ENCODE measurements around the gene SLC35A1.
"Not testable (repeated sequence)": the region's sequence is repeated elsewhere in the genome, so short reads cannot be mapped to it uniquely, and the experiment has no call there.

The SLC35A1 gene

GRCh38 chr6:87472525-87473418, at the start of gene SLC35A1:
SLC35A1 (plus strand) TSS chr6:87472974; CDS start chr6:87473004, 30 bp downstream.
- peak; percentile 71 for DNase-seq

- DNase-seq = no peak
Measured at GRCh38 chr6:87426789-87427188, 46.0 kb upstream of the SLC35A1 start.

GRCh38 chr6:87430499-87430898, 42.3 kb upstream of the SLC35A1 start:
- DNase-seq = no peak

- no peak for DNase-seq
Measured at GRCh38 chr6:87431263-87431662, 41.5 kb upstream of the SLC35A1 start.

GRCh38 chr6:87436435-87436834, 36.3 kb upstream of the SLC35A1 start:
- DNase-seq = peak; percentile 8

GRCh38 chr6:87441711-87442110, 31.1 kb upstream of the SLC35A1 start:
- DNase-seq = no peak

GRCh38 chr6:87444362-87444761, 28.4 kb upstream of the SLC35A1 start:
- DNase-seq = no peak

- no peak for DNase-seq
Measured at GRCh38 chr6:87465051-87465450, 7.7 kb upstream of the SLC35A1 start.

GRCh38 chr6:87473419-87473903, 687 bp downstream of the SLC35A1 start:
- no peak for DNase-seq

- DNase-seq = no peak
Measured at GRCh38 chr6:87481931-87482330, 9.2 kb downstream of the SLC35A1 start.

- no peak for DNase-seq
Measured at GRCh38 chr6:87482366-87482765, 9.6 kb downstream of the SLC35A1 start.

- no peak for DNase-seq
Measured at GRCh38 chr6:87483929-87484328, 11.2 kb downstream of the SLC35A1 start.

GRCh38 chr6:87484491-87484890, 11.7 kb downstream of the SLC35A1 start:
- DNase-seq = no peak

- no peak for DNase-seq
Measured at GRCh38 chr6:87487555-87487954, 14.8 kb downstream of the SLC35A1 start.

- DNase-seq = not testable (repeated sequence)
Measured at GRCh38 chr6:87489326-87489725, 16.6 kb downstream of the SLC35A1 start.

GRCh38 chr6:87494761-87495422, 22.1 kb downstream of the SLC35A1 start:
- DNase-seq = no peak

- DNase-seq = no peak
Measured at GRCh38 chr6:87498048-87498447, 25.3 kb downstream of the SLC35A1 start.

GRCh38 chr6:87501809-87502572, 29.2 kb downstream of the SLC35A1 start:
- DNase-seq = no peak

GRCh38 chr6:87504441-87504840, 31.7 kb downstream of the SLC35A1 start:
- no peak for DNase-seq

GRCh38 chr6:87514831-87515230, 42.1 kb downstream of the SLC35A1 start:
- no peak for DNase-seq

GRCh38 chr6:87518453-87518852, 45.7 kb downstream of the SLC35A1 start:
- no peak for DNase-seq

GRCh38 chr6:87522686-87523085, 49.9 kb downstream of the SLC35A1 start:
- no peak for DNase-seq

- no peak for DNase-seq
Measured at GRCh38 chr6:87529221-87529620, 56.4 kb downstream of the SLC35A1 start.
